H1 (cell line): ENCODE data around the gene PGP. TPM values are rescaled to one million over a fixed set of nuclear protein-coding genes. Genes with fewer than 3 reads are reported as not detected.

ENCODE experiments used
- CTCF ChIA-PET: fragments of 300-600 bp; sonication (Branson Sonifier 250); formaldehyde crosslinking; loops from one replicate; lab custom pipeline; 2021; ENCODE audit not compliant: partially characterized antibody; lab: Charles Lee
- POLR2A ChIA-PET: fragments of 300-600 bp; sonication (Branson Sonifier 250); formaldehyde crosslinking; loops from one replicate; lab custom pipeline; 2021; ENCODE audit warnings: inconsistent platforms; ENCODE audit not compliant: partially characterized antibody; lab: Charles Lee
- DNase-seq, 2 experiments: peaks; one replicate each; pipeline versions ENCODE4 v3.0.0 to v3.0.0-alpha.2; 2010 to 2022; ENCODE audit warnings: low spot score in 2 of 2, low read depth in 1 of 2, mixed read lengths in 1 of 2
- FAIRE-seq: peaks from 2 replicates; lab custom pipeline; 2011; peaks lifted over from hg19 to GRCh38; lab: Jason Lieb, UNC
- H2AFZ ChIP-seq: 2 replicates; pipeline ENCODE4 v1.8.1; 2012; ENCODE audit warnings: low read length, inconsistent platforms
- H2AK5ac ChIP-seq: 2 replicates; pipeline ENCODE4 v1.6.1; 2013; ENCODE audit warnings: low read depth, low read length
- H2BK120ac ChIP-seq: replicated peaks from 2 replicates; pipeline ENCODE3; 2013; ENCODE audit warnings: low read depth, low read length, inconsistent platforms
- H2BK12ac ChIP-seq: 2 replicates; pipeline ENCODE4 v1.6.1; 2013; ENCODE audit warnings: low read depth, low read length
- H2BK15ac ChIP-seq: 2 replicates; pipeline ENCODE4 v1.6.1; 2013; ENCODE audit warnings: low read length
- H2BK20ac ChIP-seq: 2 replicates; pipeline ENCODE4 v1.6.1; 2013; ENCODE audit warnings: low read length
- H2BK5ac ChIP-seq: 2 replicates; pipeline ENCODE4 v1.6.1; 2013; ENCODE audit warnings: low read depth, low read length
- H3K14ac ChIP-seq: 2 replicates; pipeline ENCODE4 v1.6.1; 2013; ENCODE audit warnings: inconsistent platforms; ENCODE audit not compliant: insufficient read length
- H3K18ac ChIP-seq: 2 replicates; pipeline ENCODE4 v1.6.1; 2013; ENCODE audit warnings: low read length; ENCODE audit errors: extremely low read depth
- H3K23ac ChIP-seq: 2 replicates; pipeline ENCODE4 v1.6.1; 2013; ENCODE audit warnings: inconsistent platforms; ENCODE audit not compliant: insufficient read length
- H3K23me2 ChIP-seq: 2 replicates; pipeline ENCODE4 v1.6.1; 2013; ENCODE audit warnings: low read depth, low read length
- H3K27ac ChIP-seq: 2 replicates; pipeline ENCODE4 v1.6.1; 2011; ENCODE audit warnings: low read depth, low read length, inconsistent platforms
- H3K27me3 ChIP-seq, 4 experiments: replicated peaks in 1 of 4; 1 replicate in 1 of 4; 2 replicates in 3 of 4; pipeline versions ENCODE4 v1.6.1 to v1.8.1; 2011 to 2013; ENCODE audit warnings: low read length in 3 of 4, mild to moderate bottlenecking in 3 of 4, inconsistent platforms in 2 of 4, mixed read lengths in 2 of 4, moderate library complexity in 1 of 4; ENCODE audit not compliant: control insufficient read depth in 3 of 4, insufficient read depth in 3 of 4; ENCODE audit errors: extremely low read depth in 1 of 4
- H3K36me3 ChIP-seq, 4 experiments: 2 replicates each; pipeline versions ENCODE4 v1.6.1 to v1.8.1; 2011 to 2013; ENCODE audit warnings: mild to moderate bottlenecking in 4 of 4, low read length in 3 of 4, moderate library complexity in 2 of 4, control low read depth in 1 of 4, inconsistent platforms in 1 of 4; ENCODE audit not compliant: insufficient read depth in 4 of 4, control insufficient read depth in 2 of 4
- H3K4ac ChIP-seq: replicated peaks from 2 replicates; pipeline ENCODE3; 2013; ENCODE audit warnings: low read length, low read depth, mixed read lengths, inconsistent platforms; ENCODE audit not compliant: insufficient read length
- H3K4me1 ChIP-seq, 4 experiments: replicated peaks in 1 of 4; 1 replicate in 1 of 4; 2 replicates in 3 of 4; pipeline versions ENCODE4 v1.6.1 to v1.8.1; 2011 to 2013; ENCODE audit warnings: low read length in 3 of 4, inconsistent platforms in 2 of 4, mixed read lengths in 1 of 4; ENCODE audit not compliant: insufficient read depth in 4 of 4, control insufficient read depth in 3 of 4
- H3K4me2 ChIP-seq, 2 experiments: 2 replicates each; pipeline versions ENCODE4 v1.6.1 to v1.8.1; 2011 to 2013; ENCODE audit warnings: low read depth in 2 of 2, low read length in 2 of 2, control low read depth in 1 of 2, inconsistent platforms in 1 of 2, mild to moderate bottlenecking in 1 of 2; ENCODE audit not compliant: insufficient read depth in 1 of 2
- H3K4me3 ChIP-seq, 4 experiments: fragments of 200-600, 300-600 bp in 1 of 4; sonication (generic), shearing (Covaris generic), sonication (Bioruptor Twin) in 1 of 4; 2 replicates each; pipeline versions ENCODE4 v1.5.1 to v1.8.1; 2011 to 2016; ENCODE audit warnings: low read length in 4 of 4, low read depth in 3 of 4, control low read depth in 2 of 4, inconsistent platforms in 2 of 4, mild to moderate bottlenecking in 2 of 4, mixed read lengths in 1 of 4, moderate library complexity in 1 of 4; ENCODE audit not compliant: insufficient read depth in 2 of 4; ENCODE audit errors: extremely low read depth in 1 of 4
- H3K56ac ChIP-seq: replicated peaks from 2 replicates; pipeline ENCODE3; 2013; ENCODE audit warnings: low read depth, mild to moderate bottlenecking, mixed read lengths, low read length, inconsistent platforms; ENCODE audit not compliant: insufficient read length
- H3K79me1 ChIP-seq: 2 replicates; pipeline ENCODE4 v1.6.1; 2013; ENCODE audit warnings: low read depth, low read length, control low read depth
- H3K79me2 ChIP-seq, 2 experiments: 2 replicates each; pipeline versions ENCODE4 v1.6.1 to v1.8.1; 2012 to 2013; ENCODE audit warnings: low read length in 2 of 2, mild to moderate bottlenecking in 2 of 2, inconsistent platforms in 1 of 2; ENCODE audit not compliant: insufficient read depth in 2 of 2, control insufficient read depth in 1 of 2
- H3K9ac ChIP-seq, 4 experiments: replicated peaks in 1 of 4; 1 replicate in 1 of 4; 2 replicates in 3 of 4; pipeline versions ENCODE4 v1.6.1 to v1.8.1; 2011 to 2013; ENCODE audit warnings: low read depth in 3 of 4, low read length in 3 of 4, control low read depth in 2 of 4, mild to moderate bottlenecking in 2 of 4, moderate library complexity in 2 of 4, inconsistent platforms in 1 of 4; ENCODE audit errors: extremely low read depth in 1 of 4
- H3K9me3 ChIP-seq, 2 experiments: 2 replicates each; pipeline versions ENCODE4 v1.6.1 to v1.8.1; 2012 to 2013; ENCODE audit warnings: mild to moderate bottlenecking in 2 of 2, moderate library complexity in 2 of 2, control low read depth in 1 of 2, inconsistent platforms in 1 of 2, low read depth in 1 of 2, low read length in 1 of 2, mixed read lengths in 1 of 2; ENCODE audit not compliant: insufficient read depth in 2 of 2
- H4K20me1 ChIP-seq, 2 experiments: replicated peaks in 1 of 2; 2 replicates each; pipeline versions ENCODE3 to v1.8.1; 2011 to 2013; ENCODE audit warnings: inconsistent platforms in 2 of 2, low read length in 2 of 2, mild to moderate bottlenecking in 1 of 2; ENCODE audit not compliant: insufficient read depth in 2 of 2, control insufficient read depth in 1 of 2
- H4K5ac ChIP-seq: 2 replicates; pipeline ENCODE4 v1.6.1; 2013; ENCODE audit warnings: low read length, low read depth, mixed read lengths, inconsistent platforms; ENCODE audit not compliant: insufficient read length
- H4K8ac ChIP-seq: 2 replicates; pipeline ENCODE4 v1.8.0; 2013; ENCODE audit warnings: mild to moderate bottlenecking, moderate library complexity, low read length, inconsistent platforms; ENCODE audit not compliant: insufficient read depth; ENCODE audit errors: extremely low read depth
- H4K91ac ChIP-seq: replicated peaks from 2 replicates; pipeline ENCODE3; 2013; ENCODE audit warnings: low read length, mixed read lengths, inconsistent platforms; ENCODE audit not compliant: insufficient read length
- BCL11A ChIP-seq, 2 experiments: IDR thresholded peaks; one replicate each; pipeline ENCODE4 v1.6.1; 2011; ENCODE audit warnings: low read depth in 2 of 2, low read length in 2 of 2, mild to moderate bottlenecking in 2 of 2
- CHD1 ChIP-seq: IDR thresholded peaks from 2 replicates; pipeline ENCODE4 v1.6.1; 2012; ENCODE audit warnings: low read depth, low read length, improper control_type of control experiment
- CREB1 ChIP-seq: IDR thresholded peaks from 2 replicates; pipeline ENCODE4 v1.6.1; 2012; ENCODE audit warnings: inconsistent platforms
- GABPA ChIP-seq: IDR thresholded peaks from 2 replicates; pipeline ENCODE4 v1.6.1; 2011; ENCODE audit warnings: mild to moderate bottlenecking, low read length, moderate library complexity, borderline replicate concordance; ENCODE audit not compliant: insufficient read depth
- JUN ChIP-seq: IDR thresholded peaks from 2 replicates; pipeline ENCODE4 v1.6.1; 2011; ENCODE audit warnings: low read depth, mild to moderate bottlenecking, improper control_type of control experiment, low read length
- KDM1A ChIP-seq: fragments of 200-600, 300-600 bp; sonication (generic); IDR thresholded peaks from 2 replicates; pipeline ENCODE4 v1.7.1; 2016; ENCODE audit warnings: mild to moderate bottlenecking, low read length, borderline replicate concordance
- MAFK ChIP-seq: IDR thresholded peaks from 2 replicates; pipeline ENCODE4 v1.6.1; 2012; ENCODE audit warnings: low read depth, mild to moderate bottlenecking, improper control_type of control experiment, low read length
- PHF8 ChIP-seq: fragments of 200-600 bp; sonication (generic); conservative IDR thresholded peaks from 2 replicates; pipeline ENCODE4 v1.7.1; 2012; ENCODE audit warnings: low read depth, mild to moderate bottlenecking, inconsistent platforms, low read length, moderate library complexity
- RAD21 ChIP-seq, 2 experiments: IDR thresholded peaks in 1 of 2; conservative IDR thresholded peaks in 1 of 2; 2 replicates each; pipeline ENCODE4 v1.6.1; 2011; ENCODE audit warnings: low read depth in 2 of 2, low read length in 2 of 2, improper control_type of control experiment in 1 of 2, inconsistent platforms in 1 of 2, mild to moderate bottlenecking in 1 of 2, moderate library complexity in 1 of 2
- RBBP5 ChIP-seq: IDR thresholded peaks from 2 replicates; pipeline ENCODE4 v1.7.1; 2012; ENCODE audit warnings: low read depth, mild to moderate bottlenecking, inconsistent platforms, low read length, moderate library complexity, borderline replicate concordance
- RFX5 ChIP-seq: IDR thresholded peaks from 2 replicates; pipeline ENCODE4 v1.6.1; 2011; ENCODE audit warnings: low read depth, low read length, improper control_type of control experiment, borderline replicate concordance
- SIX5 ChIP-seq: IDR thresholded peaks from 2 replicates; pipeline ENCODE4 v1.6.1; 2011; ENCODE audit warnings: mild to moderate bottlenecking, low read depth, low read length
- SP2 ChIP-seq: IDR thresholded peaks from 2 replicates; pipeline ENCODE4 v1.6.1; 2012; ENCODE audit warnings: mild to moderate bottlenecking, low read length, inconsistent platforms
- TEAD4 ChIP-seq: IDR thresholded peaks from 2 replicates; pipeline ENCODE4 v1.6.1; 2012; ENCODE audit warnings: low read depth, low read length, inconsistent platforms, mixed read lengths
- YY1 ChIP-seq: IDR thresholded peaks from 2 replicates; pipeline ENCODE4 v1.6.1; 2011; ENCODE audit warnings: low read depth, mild to moderate bottlenecking, low read length
- WGBS, 2 experiments: shearing (Covaris generic) in 1 of 2; methylation state at CpG; one replicate each; pipeline versions ENCODE4 v1.1.6 to v1.1.7; 2013 to 2015; ENCODE audit warnings: low lambda C conversion rate in 2 of 2, mixed read lengths in 2 of 2, inconsistent platforms in 1 of 2, low coverage in 1 of 2, missing lambda C conversion rate in 1 of 2; ENCODE audit not compliant: insufficient replicate concordance in 2 of 2, insufficient coverage in 1 of 2, insufficient read length in 1 of 2; ENCODE audit errors: extremely low coverage in 1 of 2, missing lambda C conversion rate in 1 of 2; 5-methylcytosine and 5-hydroxymethylcytosine counted together
- polyA plus RNA-seq, 7 experiments: library from polyadenylated mRNA; depleted of rRNA in 3 of 7; stranded (reverse) in 5 of 7; unstranded in 2 of 7; fragments of >200 nt in 5 of 7; fragments of 200-250 nt in 2 of 7; gene quantifications; 1 replicate in 5 of 7; 2 replicates in 1 of 7; 4 replicates in 1 of 7; pipeline versions ENCODE4 v1.2.1 to v1.2.3, GENCODE V29; 2011 to 2013; ENCODE audit warnings: missing spikeins in 2 of 7, mixed read lengths in 2 of 7
- total RNA-seq: library from RNA; stranded (reverse); fragmentation: NEBNext Ultra II Directional; extraction: Animal tissue kit (Norgen Biotek cat#: 25700); gene quantifications from 2 replicates; pipeline ENCODE4 v1.2.1, GENCODE V29; 2021

Gene PGP
- total and polyA plus RNA-seq, 2 of the 8 experiments (the other 6 are each of a cell fraction or from before 2014, with no cell fraction given), result 30.9 to 55.9 TPM

DNA sequence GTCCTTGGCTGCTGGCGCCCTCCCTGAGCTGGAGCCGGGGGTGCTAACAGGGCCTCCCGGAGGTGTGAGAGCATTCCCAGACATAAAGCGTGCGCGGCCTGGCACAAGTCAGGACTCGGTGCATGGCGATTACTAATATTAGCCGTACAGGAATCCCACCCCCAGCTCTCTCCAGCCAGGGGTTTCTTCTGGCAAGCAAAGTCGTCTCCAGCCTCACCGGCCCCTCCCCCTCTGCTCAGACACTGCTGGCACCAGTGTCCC is 23.3 kb downstream of the PGP start:
- H3K23ac ChIP-seq, result no peak overlapping the region
- FAIRE-seq (no peak), DNase-seq (no peak)
- ChIA-PET CTCF (interaction anchor here (1.0 kb wide), 1 partner anchor 31 kb away, joined by 3 read pairs; no protein-coding TSS in a partner anchor), POLR2A (interaction anchor here (0.7 to 2.4 kb wide), 9 partner anchors 8 to 198 kb away, joined by 3 to 7 read pairs (median 4); partner anchors contain the start of genes BRICD5, E4F1, ECI1 and PGP)
- no peak overlapping the region for H4K5ac ChIP-seq
- H2BK12ac ChIP-seq, result no peak overlapping the region
- TF ChIP-seq MAFK (no peak), BCL11A (IDR thresholded peaks at IDR 0.05; ENCODE audit: low read depth in 2 of 2, low read length in 2 of 2) (no peak), CREB1 (no peak), SIX5 (no peak), JUN (no peak), GABPA (no peak), TEAD4 (no peak), PHF8 (no peak), RAD21 (IDR thresholded peaks at IDR 0.05 in 1 of 2, conservative IDR thresholded peaks at IDR 0.05 in 1 of 2; ENCODE audit: low read depth in 2 of 2, low read length in 2 of 2) (no peak), RFX5 (no peak), RBBP5 (no peak), CHD1 (no peak), KDM1A (no peak), YY1 (no peak), SP2 (no peak)
- no peak overlapping the region for H3K4ac ChIP-seq
- H3K27ac ChIP-seq, result no peak overlapping the region
- no peak overlapping the region; a peak in 1 of 7 replicates for H3K9ac ChIP-seq
- H4K91ac ChIP-seq, result no peak overlapping the region
- H2BK20ac ChIP-seq, result no peak overlapping the region
- H3K9me3 ChIP-seq, result no peaks in the 10 kb centered on the region
- no peak overlapping the region for H2AK5ac ChIP-seq
- H2BK15ac ChIP-seq, result no peak overlapping the region
- no peaks in the 10 kb centered on the region for H3K79me2 ChIP-seq
- H3K56ac ChIP-seq, result no peak overlapping the region
- peaks cover 0 to 10% (median 3%) of the 10 kb centered on the region in 4 experiments; a peak in 4 of 7 replicates for H3K4me1 ChIP-seq
- H3K23me2 ChIP-seq, result peaks cover 4% of the 10 kb centered on the region; the same call in 1 of the 2 replicates
- peaks cover 4 to 11% of the 10 kb centered on the region in 2 experiments for H4K20me1 ChIP-seq
- H3K18ac ChIP-seq, result no peak overlapping the region
- no peak overlapping the region for H3K4me3 ChIP-seq
- no peak overlapping the region for H3K4me2 ChIP-seq
- H4K8ac ChIP-seq, result no peak overlapping the region
- no peak overlapping the region for H2BK5ac ChIP-seq
- no peak overlapping the region for H2BK120ac ChIP-seq
- no peaks in the 10 kb centered on the region for H3K36me3 ChIP-seq
- H3K14ac ChIP-seq, result no peak overlapping the region
- no peak overlapping the region for H2AFZ ChIP-seq
- H3K27me3 ChIP-seq, result peaks cover 0 to 7% (median 3%) of the 10 kb centered on the region in 4 experiments; a peak in 4 of 7 replicates
- no peaks in the 10 kb centered on the region for H3K79me1 ChIP-seq
- WGBS, 2 experiments, result 91% methylated on average over 11 of the region's 11 CpGs; no CpG with 5 or more reads in 1 of the 2 experiments
